NB4 (cell line): Measurements from ENCODE around the gene RALY.

Experiments used
- CTCF ChIP-seq: IDR thresholded peaks from one replicate; pipeline ENCODE4 v1.5.1; 2012; ENCODE audit warnings: low read depth, low read length
- POLR2A ChIP-seq: IDR thresholded peaks from 2 replicates; pipeline ENCODE4 v1.6.1; 2011; ENCODE audit warnings: mild to moderate bottlenecking; ENCODE audit not compliant: insufficient read length; ENCODE audit errors: extremely low read depth

- no peak for TF ChIP-seq POLR2A
- TF ChIP-seq CTCF = no peak
These were observed 68.0 kb downstream of the RALY start for GRCh38 chr20:34061695-34062094.
